GM18511 (cell line): ENCODE data around the gene C6orf163.

ENCODE experiments used
- ATAC-seq: cut with Tn5 transposase; IDR thresholded peaks from one replicate; pipeline ENCODE4 v1.9.1; 2021; ENCODE audit warnings: mild to moderate bottlenecking, moderate library complexity; ENCODE audit not compliant: unreplicated experiment

Gene C6orf163

DNA sequence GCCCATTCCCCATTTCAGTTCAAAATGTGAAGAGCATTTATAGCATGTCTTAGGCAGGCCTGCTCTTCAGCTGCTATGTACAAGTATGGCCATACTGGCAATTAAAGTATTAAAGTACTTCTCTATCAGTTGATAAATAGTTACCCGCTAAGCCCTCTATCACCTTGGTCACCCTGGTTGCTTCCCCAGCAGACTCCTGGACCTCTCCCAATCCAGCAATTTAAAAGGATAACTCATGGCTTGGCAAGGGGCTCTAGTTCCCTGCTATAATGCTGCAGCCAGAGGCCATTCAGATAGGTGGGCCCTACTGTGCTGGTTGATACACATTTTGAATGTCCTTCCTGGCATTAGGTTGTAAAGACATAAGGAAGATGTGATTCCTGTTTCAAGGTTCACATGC lies 7.0 kb downstream of the C6orf163 start:
- ATAC-seq = no peak

DNA sequence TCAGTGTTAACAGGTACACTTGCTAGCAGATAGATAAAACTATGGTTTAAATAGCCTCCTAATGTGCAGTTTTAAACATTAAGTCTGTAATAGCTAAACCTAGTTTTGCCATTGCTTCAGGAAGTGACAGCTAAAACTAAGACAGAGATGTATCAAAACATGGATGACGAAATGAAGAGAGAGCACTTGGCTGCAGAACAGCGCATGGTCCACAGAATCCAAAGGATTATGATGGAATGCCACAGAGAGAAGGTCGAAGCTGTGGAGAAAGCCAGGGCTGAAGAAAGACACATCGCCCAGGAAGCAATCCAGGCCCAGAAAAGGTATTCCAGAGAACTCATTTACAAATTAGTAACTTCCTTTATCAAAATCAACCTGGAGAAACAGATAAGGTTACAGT lies 11.6 kb downstream of the C6orf163 start:
- ATAC-seq = no peak

DNA sequence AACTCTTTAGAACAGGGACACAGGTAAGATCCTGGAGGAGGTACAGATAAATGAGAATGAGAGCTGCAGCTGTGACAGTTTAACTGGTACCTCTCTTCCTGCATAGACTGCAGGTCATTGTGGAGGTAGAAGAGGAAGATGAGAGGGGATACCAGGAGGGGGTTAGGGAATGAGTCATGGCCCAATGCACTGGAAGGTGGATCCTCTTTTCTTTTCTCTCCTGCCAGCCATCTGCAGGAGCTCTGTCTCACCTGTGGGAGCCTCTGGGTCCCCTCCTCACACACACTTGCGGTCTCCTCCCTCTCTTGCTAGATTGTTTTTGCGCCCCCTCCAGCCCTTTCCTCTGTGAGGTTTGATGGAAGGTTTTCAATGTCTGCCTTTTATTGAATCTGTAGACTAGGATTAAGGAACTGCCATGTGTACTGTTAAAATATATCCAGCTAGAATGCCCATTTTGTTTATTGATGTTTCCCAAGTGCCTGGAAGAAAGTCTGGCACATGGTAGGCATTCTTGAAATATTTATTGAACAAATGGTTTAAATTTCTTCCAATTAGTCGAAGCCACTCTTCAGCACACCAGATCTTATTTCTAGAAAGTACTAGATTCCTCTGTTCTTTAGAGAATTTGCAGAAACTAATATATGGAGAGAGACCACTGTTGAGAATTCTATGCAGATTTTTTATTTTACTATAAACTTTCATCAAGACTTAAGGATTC lies 13.0 kb downstream of the C6orf163 start:
- ATAC-seq = no peak

DNA sequence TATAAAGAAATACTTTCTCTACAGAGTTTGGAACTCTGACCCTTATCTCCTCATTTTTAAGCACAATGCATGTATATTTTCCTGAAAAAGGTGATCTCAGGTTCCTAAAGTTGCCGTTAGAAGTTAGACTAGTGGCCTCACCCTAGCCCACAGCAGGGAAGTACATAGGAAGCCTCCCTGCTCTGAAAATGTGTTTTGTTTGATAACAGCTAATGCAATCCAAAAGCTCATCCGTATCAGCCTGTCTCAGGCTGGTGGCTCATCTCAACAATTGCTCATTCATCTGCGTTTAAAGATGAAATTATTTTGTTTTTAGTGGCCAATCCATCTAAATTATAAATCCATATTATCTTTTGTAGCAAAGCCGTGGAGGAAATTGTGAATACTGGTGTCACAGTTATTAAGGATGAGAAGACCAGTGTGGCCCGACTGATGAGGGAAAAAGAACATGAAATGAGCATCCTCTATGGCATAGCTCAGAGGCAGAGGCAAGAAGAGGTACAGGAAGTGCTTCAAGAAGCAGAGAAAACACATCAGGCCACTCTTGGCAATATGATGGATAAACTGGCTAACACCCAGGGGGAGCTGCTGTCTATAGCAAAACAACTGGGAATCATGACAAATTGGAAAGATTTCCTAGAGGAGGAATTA lies 20.1 kb downstream of the C6orf163 start:
- no peak for ATAC-seq

DNA sequence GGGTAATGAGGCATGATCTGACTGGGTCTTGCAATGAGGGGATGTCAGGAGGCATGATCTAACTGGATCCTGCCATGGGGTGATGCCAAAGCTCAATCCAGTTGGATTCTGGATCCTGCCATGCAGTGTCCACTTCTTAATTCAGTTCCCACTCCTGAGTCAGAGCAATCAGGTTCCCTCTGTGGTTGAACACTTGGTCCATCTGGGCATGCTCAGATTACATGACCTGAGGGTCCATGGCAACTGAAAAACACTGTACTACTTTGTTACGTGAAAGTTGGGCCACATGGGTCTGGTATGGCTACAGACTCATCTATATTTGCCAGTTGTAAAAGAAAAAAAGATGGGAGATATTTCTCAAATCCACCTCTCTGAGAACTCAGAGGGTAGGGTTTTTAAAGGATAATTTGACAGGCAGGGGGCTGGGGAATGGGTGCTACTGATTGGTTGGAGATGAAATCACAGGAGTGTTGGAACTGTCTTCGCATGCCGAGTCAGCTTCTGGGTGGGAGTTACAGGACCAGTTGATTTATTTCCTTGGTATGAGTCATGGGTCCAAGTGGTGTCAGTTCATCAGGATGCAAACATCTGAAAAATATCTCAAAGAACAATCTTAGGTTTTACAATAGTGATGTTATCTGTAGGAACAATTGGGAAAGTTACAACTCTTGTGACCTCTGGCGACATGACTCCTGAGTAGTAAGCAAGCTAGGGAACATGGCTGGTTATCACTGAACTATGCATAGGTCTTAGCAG lies 21.6 kb downstream of the C6orf163 start:
- ATAC-seq = no peak

DNA sequence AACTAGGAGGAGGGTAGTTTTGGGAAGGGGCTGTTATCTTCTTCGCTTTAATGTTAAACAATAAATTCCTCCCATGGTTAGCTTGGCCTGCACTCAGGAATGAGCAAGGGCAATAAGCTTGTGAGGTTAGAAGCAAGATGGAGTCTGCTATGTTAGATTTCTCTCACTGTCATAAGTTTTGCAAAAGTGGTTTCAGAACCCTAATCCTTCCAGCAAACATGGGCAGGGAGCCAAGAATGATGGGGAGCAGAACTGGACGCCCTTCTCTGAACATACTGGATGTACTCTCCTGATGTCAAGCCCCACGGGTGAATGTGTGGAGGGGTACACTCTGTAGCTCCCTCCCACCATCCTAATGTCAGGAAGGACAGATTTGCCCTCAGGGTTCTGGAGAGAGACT lies 22.3 kb downstream of the C6orf163 start:
- ATAC-seq = no peak

DNA sequence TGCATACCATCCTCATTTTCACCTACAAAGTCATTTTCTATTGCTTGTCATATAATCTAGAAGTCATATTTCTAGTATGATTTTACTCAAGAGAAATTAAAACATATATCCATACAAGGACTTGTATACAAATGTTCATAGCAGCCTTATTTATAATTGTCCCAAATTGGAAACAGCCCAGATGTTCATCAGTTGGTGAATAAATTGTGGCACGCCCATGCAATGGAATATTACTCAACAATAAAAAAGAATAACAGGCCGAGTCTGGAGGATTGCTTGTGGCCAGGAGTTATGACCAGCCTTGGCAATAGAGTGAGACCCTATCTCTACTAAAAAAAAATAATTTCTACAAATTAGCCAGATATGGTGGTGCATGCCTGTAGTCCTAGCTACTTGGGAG lies 28.8 kb downstream of the C6orf163 start:
- ATAC-seq = no peak

DNA sequence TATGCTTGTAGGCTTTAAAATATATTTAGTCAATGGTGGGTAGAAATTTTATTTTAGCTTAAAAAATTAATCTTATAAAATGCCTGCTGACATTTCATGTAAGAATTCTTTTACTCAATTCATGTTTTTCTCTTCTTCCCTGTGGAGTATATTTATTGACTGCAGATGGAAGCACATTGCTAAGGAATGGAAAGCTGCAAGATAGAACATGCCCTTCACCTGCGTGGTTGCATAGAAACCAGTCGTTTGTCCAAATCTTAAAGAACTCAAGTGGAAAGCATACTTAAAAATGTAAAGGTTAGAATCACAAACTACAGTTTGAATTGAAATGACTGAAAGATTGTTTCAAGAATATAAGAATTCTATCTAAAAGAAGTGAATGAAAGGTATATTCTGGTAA lies 30.7 kb downstream of the C6orf163 start:
- ATAC-seq = no peak

DNA sequence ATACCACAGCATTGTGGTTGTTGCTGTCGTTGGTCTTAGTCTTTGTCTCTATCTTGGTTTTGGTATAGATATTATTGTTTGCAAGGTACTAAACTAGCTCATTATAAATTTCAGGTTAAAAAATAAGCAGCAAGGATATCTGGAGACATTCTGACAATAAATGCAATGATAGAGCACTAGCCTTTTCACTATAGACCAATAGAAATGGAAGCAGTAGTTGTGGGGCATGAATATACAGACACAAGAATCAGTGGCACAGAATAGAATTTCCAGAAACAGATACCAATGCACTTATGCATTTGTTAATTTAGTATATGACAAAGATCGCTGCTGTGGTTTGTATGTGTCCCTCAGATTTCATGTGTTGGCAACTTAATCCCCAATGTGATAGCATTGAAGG lies 32.0 kb downstream of the C6orf163 start:
- no peak for ATAC-seq

DNA sequence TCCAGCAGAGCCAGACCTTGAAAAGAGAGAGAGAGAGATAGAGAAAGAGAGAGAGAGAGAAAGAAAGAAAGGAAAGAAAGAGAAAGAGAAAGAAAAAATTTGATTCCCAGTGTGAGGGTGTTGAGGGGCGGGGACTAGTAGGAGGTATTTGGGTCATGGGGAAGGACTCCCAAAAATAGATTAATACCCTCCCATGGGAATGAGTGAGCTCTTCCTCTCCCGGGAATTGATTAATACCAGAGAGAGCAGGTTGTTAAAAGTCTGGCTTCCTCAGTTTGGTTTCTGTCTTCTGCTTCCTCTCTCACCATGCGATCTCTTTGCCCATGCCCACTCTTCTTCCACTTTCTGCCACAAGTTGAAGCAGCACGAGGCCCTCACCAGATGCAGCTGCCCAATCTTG lies 34.3 kb downstream of the C6orf163 start:
- ATAC-seq = no peak

DNA sequence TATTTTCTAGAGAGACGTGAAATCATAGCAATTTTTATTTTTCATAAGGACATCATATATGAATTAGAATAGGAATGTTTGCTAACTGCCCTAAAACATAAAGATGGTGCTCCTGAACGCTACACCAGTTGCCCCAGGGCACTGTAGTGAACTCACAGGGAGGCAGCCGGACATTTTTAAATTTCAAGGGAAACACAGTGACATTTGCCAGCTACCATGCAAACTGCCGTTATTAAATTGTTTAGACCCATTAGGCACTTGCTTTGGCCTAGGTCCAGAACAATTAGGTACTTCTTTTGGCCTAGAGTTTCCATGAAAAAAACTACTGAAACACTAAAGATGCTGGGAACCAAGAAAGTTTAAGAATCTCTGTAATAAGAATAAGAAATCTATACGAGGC lies 38.2 kb downstream of the C6orf163 start:
- no peak for ATAC-seq

DNA sequence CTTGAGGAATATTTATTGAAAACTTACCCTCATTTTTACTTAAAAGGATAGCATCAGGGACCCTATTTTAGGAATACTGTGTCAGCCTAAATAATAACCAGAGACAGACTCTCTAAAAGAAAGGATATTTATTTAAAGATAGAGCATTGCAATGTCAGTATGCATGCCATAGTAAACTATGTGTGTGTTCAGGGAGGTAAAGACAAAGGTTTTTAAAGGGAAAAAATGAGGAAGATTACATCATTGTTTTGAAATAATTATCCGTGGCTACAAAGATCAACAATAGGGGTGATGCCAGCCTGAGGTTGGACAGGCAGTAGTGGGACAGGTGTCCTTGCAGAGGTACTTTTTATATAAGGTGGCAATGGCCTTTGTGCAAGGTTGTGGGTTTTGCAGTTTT lies 39.4 kb downstream of the C6orf163 start:
- no peak for ATAC-seq

DNA sequence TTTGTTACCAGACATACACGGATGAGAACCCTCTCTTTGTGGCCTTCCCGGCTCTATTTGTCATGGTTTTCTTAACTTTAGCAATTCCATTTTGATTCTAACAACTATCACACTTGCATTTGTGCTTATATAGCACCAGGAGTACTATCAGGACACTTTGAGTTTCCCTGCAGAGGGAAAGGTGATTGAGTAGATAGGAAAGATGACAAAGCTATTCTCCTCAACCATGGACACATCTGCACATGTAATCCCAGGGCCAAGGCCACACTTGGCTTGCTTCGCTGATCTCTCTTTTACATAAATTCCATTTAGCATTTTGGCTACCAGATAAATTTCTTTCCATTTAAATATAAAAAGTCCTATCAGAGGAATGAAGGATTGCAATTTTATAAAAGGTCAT lies 39.8 kb downstream of the C6orf163 start:
- no peak for ATAC-seq

DNA sequence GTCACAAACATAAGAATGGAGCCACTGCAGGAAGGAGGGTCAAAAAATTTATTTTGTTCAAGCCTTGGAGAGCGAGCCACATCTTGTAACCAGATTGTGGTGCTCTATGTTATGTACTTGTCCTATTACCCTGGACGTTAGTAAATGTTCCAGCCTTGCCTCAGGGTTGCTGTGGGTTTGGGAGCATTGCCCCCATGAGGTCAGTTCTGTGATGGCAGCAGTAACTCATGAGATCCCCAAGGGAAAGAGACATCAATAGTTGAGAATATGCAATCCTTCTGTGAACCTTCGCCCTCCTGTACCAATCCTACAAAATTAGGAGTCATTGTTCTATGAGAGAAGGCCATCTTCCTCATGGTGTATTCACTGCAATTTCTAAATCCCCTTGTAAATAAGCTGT lies 46.7 kb downstream of the C6orf163 start:
- peak; percentile 58 for ATAC-seq

DNA sequence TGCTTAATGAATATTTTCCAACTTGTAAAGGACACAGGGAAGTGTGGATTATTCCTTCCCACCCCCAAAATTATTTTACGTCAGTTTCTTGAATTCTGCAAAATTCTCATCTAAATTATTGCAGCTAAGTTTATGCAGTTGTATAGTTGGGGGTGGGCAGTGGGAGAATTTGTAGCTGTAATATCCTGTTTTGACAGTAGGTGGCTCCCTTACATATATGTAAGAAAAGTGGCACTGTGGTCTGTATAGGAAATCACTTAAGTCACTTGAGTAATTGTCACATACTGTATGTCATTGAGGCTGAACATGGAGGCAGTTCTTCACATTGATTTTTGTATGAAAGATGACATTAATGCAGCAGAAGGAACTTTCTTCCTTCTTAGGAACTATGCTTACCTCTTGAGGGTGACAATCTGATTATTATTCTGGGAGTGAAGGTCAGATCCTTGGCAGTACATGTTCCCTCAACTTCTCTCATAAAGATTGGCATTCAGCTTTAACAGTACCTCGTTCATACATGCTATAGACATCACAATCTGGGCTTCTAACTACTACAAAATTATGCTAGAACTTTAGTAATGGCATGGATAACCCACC lies 48.5 kb downstream of the C6orf163 start:
- peak; percentile 75 for ATAC-seq

DNA sequence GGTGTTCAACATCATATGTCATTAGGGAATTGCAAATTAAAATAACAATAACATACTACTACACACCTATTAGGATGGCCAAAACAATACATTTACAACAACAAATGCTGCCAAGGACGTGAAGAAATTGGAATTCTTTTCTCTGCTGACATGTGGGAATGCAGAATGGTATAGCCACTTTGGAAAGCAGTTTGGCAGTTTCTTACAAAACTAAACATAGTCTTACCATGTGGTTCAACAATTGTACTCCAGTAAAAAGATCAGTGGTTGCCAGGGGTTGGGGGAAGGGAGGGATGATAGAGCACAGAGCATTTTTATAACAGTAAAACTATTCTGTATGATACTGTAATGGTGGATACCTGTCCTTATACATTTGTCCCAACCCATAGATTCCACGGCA lies 50.8 kb downstream of the C6orf163 start:
- ATAC-seq = no peak

DNA sequence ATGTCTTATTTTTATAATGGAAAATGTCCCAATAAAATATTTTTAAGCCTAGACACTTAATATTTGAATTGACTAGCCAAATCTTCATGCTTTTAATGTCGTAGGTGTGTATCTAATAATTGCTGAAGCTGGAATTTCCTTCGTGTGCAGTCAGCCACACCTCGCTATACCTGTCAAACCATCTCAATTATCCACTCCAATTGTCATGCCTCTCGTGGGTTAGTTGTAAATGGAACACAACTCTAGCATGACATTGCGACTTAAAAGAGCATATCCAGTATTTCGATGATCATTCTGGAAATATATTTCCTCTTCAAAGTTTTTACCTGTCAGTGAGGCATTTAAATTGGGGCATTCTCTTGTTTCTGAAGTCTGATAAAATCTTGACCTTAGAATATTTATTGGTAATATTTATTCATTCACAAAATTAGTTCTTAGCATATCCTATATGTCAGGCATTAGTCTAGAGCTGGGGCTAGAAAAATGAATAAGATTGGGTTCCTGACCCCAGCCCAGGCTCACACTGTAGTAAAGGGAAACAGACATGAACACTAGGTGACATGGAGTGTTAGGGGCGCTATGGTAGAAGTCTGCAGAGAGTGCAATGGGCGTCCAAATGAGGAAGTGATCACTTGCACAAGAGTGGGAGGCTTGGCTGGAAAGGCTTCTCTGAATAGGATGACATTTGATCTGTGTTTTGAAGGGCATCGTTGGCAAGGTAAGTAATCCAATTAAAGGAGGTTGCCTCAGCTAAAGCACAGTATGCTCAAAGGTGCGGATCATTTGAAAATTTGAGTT lies 52.2 kb downstream of the C6orf163 start:
- ATAC-seq = peak; percentile 91

DNA sequence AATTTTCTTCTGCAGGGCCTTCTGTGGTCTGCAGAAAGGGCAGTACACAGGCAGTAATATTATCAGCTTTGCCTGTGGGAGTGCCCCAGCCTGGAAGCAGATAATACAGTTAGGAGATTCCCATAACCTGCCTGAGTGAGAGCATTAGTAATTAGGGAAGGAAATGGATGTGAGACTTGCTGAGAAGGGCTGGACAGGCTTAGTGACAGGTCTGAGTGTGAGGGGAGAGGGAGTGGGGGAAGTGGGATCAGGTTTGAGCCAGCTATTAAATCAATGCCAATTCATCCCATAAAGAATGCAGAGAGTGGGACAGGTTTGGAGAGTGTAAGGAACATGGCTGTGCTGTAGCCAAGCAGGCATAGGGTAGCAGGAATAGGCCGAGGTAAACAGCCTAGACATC lies 53.0 kb downstream of the C6orf163 start:
- no peak for ATAC-seq

DNA sequence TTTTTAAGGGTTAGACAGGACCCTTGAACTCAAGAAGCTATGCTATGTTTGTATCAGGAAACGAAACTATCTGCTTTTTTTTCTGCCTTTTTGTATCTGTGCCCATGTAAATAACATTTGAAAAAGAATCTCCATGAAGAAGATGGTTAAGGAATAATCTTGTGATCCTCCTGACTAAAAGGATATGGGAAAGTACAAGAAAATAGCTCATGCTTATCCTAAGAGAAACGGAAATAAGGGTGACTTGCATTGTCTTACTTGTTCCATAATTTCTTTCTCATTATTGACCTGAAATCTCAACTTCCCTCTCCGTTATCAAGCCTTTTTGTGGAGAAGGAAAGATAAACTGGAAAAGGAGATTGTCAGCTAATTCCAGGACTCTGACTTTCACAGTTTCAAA lies 57.2 kb downstream of the C6orf163 start:
- ATAC-seq = no peak

DNA sequence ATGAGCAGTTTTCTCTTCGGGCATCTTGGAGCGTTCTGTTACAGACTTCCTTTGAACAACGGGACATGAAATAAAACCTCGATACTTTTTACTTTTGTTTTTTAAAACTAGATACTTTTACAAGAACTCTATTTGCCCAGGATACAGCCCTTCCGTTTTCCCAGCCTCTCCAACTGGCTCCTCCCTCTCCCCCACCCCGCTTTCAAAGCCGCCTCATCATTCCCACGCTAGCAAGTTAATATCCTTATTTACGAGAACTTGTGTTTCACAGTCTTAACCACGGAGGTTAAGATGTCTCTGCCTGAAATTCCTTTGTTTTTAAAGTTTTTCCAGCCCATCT lies 62.9 kb downstream of the C6orf163 start:
- ATAC-seq = peak; percentile 8
